Parathyroid adenoma (tissue), 2 donors: ENCODE data around the gene SLC25A29.

Experiments used
- H2AFZ ChIP-seq: fragments of 300-600 bp; sonication (generic); one replicate; pipeline ENCODE4 v1.7.0; 2017; ENCODE audit warnings: antibody characterized with exemption, mild to moderate bottlenecking
- H3K27ac ChIP-seq: fragments of 300-600 bp; sonication (generic); one replicate; pipeline ENCODE4 v1.7.0; 2017
- H3K27me3 ChIP-seq: fragments of 300-600 bp; sonication (generic); one replicate; pipeline ENCODE4 v1.7.0; 2017; ENCODE audit warnings: low read length; ENCODE audit not compliant: control insufficient read depth, insufficient read depth
- H3K36me3 ChIP-seq: fragments of 300-600 bp; sonication (generic); one replicate; pipeline ENCODE4 v1.7.0; 2017; ENCODE audit warnings: low read length; ENCODE audit not compliant: control insufficient read depth, insufficient read depth
- H3K4me1 ChIP-seq: fragments of 300-600 bp; sonication (generic); one replicate; pipeline ENCODE4 v1.7.0; 2017; ENCODE audit warnings: control low read depth
- H3K4me2 ChIP-seq: fragments of 300-600 bp; sonication (generic); one replicate; pipeline ENCODE4 v1.7.0; 2017; ENCODE audit warnings: low read length
- H3K4me3 ChIP-seq: fragments of 300-600 bp; sonication (generic); one replicate; pipeline ENCODE4 v1.7.0; 2017; ENCODE audit warnings: low read depth, low read length
- H3K79me2 ChIP-seq: fragments of 300-600 bp; sonication (generic); one replicate; pipeline ENCODE4 v1.7.0; 2017; ENCODE audit warnings: control low read depth
- H3K9ac ChIP-seq: fragments of 300-600 bp; sonication (generic); one replicate; pipeline ENCODE4 v1.7.0; 2017; ENCODE audit warnings: mild to moderate bottlenecking
- H3K9me3 ChIP-seq: fragments of 300-600 bp; sonication (generic); one replicate; pipeline ENCODE4 v1.7.0; 2017; ENCODE audit warnings: low read length; ENCODE audit not compliant: control insufficient read depth
- CTCF ChIP-seq: fragments of 300-600 bp; sonication (generic); IDR thresholded peaks from one replicate; pipeline ENCODE4 v1.7.0; 2017; ENCODE audit warnings: antibody characterized with exemption, mild to moderate bottlenecking
- donor health status: primary hyperparathyroidism.

The SLC25A29 gene

GRCh38 chr14:100323942-100324307 lies 17.7 kb upstream of the SLC25A29 start:
- no peaks in the 10 kb centered on the region for H3K9me3 ChIP-seq
- TF ChIP-seq CTCF, result no peak
- no peak overlapping the region for H3K9ac ChIP-seq
- no peaks in the 10 kb centered on the region for H3K27me3 ChIP-seq
- H3K36me3 ChIP-seq, result no peaks in the 10 kb centered on the region
- H3K4me3 ChIP-seq, result no peak overlapping the region
- H2AFZ ChIP-seq, result no peak overlapping the region
- H3K27ac ChIP-seq, result no peak overlapping the region
- H3K4me2 ChIP-seq, result no peak overlapping the region
- H3K4me1 ChIP-seq, result no peaks in the 10 kb centered on the region
- H3K79me2 ChIP-seq, result no peaks in the 10 kb centered on the region

DNA sequence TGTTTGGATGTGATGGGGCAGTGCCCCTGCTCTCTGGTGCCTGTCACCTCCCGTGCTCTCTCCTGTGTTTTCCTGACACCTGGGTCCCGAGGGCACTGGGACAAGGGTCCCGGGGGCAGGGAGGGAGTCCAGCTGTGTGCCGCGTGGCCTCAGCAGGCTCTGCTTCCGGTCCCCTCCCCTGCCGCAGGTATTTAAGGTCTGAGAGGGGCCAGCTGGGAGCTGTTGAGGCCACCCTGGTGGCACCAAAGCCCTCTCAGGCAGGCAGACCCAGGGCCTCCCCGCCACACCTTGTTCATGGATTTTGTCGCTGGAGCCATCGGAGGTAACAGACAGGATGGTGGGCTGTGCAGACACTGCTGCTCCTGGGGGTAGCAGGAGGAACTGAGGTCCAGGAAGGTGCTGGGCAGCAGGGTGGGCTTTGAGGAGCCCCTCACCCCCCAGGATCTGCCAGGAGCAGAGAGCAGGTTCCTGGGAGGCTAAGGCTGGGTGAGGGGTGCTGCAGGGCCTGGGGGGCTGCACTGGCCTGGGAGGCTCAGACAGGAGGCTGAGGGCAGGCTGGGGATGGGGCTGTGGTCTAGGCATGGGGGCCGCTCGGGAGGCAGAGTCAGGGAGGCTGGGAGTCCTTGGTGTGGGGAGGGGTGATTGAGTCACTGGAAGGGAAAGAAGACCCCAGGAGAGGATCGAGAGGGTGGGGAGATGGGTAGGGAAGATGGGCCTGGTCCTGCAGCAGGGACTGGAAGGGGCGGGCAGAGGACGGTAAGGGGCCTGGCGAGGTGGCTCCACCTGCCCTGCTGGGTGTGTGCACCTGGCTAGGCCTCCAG lies 17.1 kb upstream of the SLC25A29 start, which contains the start of gene SLC25A47:
Gene SLC25A47, plus strand, starts transcription at position 219 of the 821 bp plus-strand sequence. Its CDS starts 76 bp downstream, at position 295.
- Histone ChIP-seq H3K9ac (no peak within 1 kb of the TSS), H3K27ac (no peak within 1 kb of the TSS), H3K4me3 (no peak within 1 kb of the TSS), H3K4me1 (no peaks in the 10 kb centered on the region), H3K79me2 (no peaks in the 10 kb centered on the region), H3K4me2 (no peak within 1 kb of the TSS), H3K36me3 (no peaks in the 10 kb centered on the region), H2AFZ (no peak within 1 kb of the TSS), H3K9me3 (no peaks in the 10 kb centered on the region), H3K27me3 (no peaks in the 10 kb centered on the region)
- TF ChIP-seq CTCF, result no peak

DNA sequence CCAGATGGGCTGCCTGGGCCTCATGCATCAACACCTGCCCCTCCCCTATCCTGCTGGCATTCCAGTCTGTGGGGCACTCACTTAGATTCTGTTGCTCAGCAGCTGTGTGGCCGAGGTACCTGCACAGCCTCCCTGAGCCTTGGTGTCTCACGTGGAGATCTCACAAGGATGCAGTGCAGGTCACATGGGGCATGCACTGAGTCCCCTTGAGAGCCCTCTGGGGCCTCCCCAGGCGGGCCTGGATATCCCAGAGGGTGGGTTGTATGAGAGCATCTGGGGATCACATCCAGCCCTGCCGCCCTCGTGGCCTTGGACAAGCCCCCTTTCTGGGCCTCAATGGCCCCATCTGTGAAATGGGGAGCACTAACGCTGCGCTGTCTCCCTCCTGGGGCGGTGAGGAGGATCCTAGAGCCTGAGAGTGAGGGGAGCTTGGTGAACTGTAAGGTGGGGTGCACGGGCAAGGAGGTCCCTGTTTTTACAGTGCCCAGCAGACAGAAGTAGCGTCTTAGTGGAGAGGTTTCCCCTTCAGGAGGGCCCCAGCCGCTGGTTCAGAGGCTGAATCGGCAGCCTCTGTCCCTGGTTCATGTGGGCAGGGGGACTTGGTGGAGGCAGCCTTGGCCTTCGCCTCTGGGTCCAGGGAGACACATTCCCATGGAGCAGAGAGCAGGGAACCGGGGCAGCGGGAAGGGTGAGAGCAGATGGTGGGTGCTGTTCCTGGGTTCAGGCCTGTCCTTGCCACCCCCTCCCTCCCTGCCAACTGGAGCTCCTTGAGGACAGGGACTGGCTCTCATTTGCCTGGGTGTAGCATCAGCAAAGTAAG lies 16.1 kb upstream of the SLC25A29 start:
- no peak for TF ChIP-seq CTCF
- Histone ChIP-seq H3K36me3 (no peaks in the 10 kb centered on the region), H3K27ac (no peak overlapping the region), H3K9me3 (no peaks in the 10 kb centered on the region), H2AFZ (no peak overlapping the region), H3K4me1 (no peaks in the 10 kb centered on the region), H3K9ac (no peak overlapping the region), H3K79me2 (no peaks in the 10 kb centered on the region), H3K4me2 (no peak overlapping the region), H3K27me3 (no peaks in the 10 kb centered on the region), H3K4me3 (no peak overlapping the region)

DNA sequence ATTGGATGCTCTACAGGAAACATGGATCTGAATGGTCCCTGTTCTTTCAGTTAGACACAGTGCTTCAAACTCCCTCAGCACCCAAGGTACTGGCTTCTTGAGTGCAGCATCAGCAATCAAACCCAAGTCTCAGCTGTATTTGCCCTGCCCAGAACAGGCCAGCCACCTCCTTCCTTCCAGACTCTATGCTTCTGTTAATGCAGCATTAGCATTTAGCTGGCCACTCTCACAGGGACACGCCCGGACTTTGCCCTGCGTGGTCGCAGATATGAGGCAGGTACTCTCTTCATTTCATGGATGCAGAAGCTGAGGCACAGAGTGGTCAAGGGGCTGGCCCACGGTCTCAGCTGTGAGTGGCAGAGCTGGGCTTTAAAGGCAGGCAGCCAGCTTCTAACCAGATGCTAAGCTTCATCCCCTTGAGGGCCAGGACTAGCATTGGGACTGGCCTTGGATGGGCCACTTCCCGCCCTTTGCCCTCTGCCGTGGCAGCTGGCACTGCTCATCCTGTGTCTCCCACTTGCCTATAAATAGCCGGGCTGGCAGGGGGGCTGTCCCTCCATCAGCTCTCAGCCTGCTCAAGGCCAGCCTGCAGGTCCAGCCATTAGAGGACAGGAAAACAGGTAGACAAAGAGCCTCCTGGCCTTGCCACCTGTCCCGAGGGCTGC lies 15.4 kb upstream of the SLC25A29 start:
- H2AFZ ChIP-seq, result no peak overlapping the region
- H3K9ac ChIP-seq, result no peak overlapping the region
- no peaks in the 10 kb centered on the region for H3K27me3 ChIP-seq
- H3K4me3 ChIP-seq, result no peak overlapping the region
- no peaks in the 10 kb centered on the region for H3K4me1 ChIP-seq
- H3K9me3 ChIP-seq, result no peaks in the 10 kb centered on the region
- no peak overlapping the region for H3K4me2 ChIP-seq
- no peaks in the 10 kb centered on the region for H3K36me3 ChIP-seq
- no peak overlapping the region for H3K27ac ChIP-seq
- TF ChIP-seq CTCF, result no peak
- no peaks in the 10 kb centered on the region for H3K79me2 ChIP-seq
